ENCODE data around the gene BTBD7. TPM values are rescaled to one million over a fixed set of nuclear protein-coding genes. Genes with fewer than 3 reads are reported as not detected.

BTBD7 gene
- total RNA-seq, 1 donor from 2014 or later: 53.2 TPM

DNA sequence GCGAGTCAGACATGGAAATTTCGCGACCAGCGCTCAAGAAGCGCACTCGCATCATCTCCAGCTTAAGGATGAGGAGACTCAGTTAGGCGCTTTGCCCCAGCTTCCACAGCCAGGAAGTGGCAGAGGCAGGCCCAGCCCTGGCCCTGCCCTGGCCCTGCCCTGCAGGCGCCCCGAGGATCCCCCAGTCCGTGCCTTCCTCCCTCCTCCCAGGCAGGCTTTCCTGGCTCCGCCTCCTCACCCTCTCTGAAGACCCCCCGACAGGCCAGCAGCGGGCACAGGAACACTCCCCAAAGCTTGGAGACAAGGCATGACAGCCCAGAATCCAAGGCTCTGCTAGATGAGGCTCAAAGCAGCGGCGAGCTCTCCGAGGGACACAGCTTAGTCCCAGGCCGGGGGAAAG is 100.7 kb downstream of the BTBD7 start:
- H3K9me3 Mint-ChIP-seq (ENCODE audit: unreplicated experiment): peaks cover 5% of the 10 kb centered on the region
- H3K36me3 Mint-ChIP-seq (ENCODE audit: low read depth, unreplicated experiment): peaks cover 14% of the 10 kb centered on the region
- Histone ChIP-seq H4K20me1 (ENCODE audit: insufficient read depth, low read length) (no peaks in the 10 kb centered on the region), H3K4me3 (ENCODE audit: insufficient read depth, low read depth, low read length) (peak overlapping the region; percentile 67), H3K79me2 (ENCODE audit: insufficient read depth, low read length) (no peaks in the 10 kb centered on the region), H3K27me3 (ENCODE audit: insufficient read depth, low read length) (no peaks in the 10 kb centered on the region), H3K4me2 (ENCODE audit: low read length) (peak overlapping the region; percentile 97), H2AFZ (ENCODE audit: low read depth, low read length) (peak overlapping the region; percentile 67), H3K9me3 (ENCODE audit: insufficient read depth, low read depth, low read length) (no peaks in the 10 kb centered on the region), H3K9ac (ENCODE audit: low read length) (peak overlapping the region; percentile 81), H3K27ac (ENCODE audit: low read depth, low read length) (peak overlapping the region; percentile 25), H3K4me1 (ENCODE audit: insufficient read depth, low read length) (peaks cover 15% of the 10 kb centered on the region), H3K36me3 (ENCODE audit: insufficient read depth, low read length) (peaks cover 4% of the 10 kb centered on the region)
- H3K4me1 Mint-ChIP-seq (ENCODE audit: low read depth, unreplicated experiment): peaks cover 9% of the 10 kb centered on the region
- FAIRE-seq (no peak), DNase-seq (ENCODE audit: low read depth) (no peak)
- H3K4me3 Mint-ChIP-seq (ENCODE audit: unreplicated experiment): no peak overlapping the region
- no peaks in the 10 kb centered on the region for H3K27me3 Mint-ChIP-seq (ENCODE audit: low read depth, unreplicated experiment)
- peak overlapping the region; percentile 12 for H3K27ac Mint-ChIP-seq (ENCODE audit: unreplicated experiment)
- TF ChIP-seq, protein P1, sequence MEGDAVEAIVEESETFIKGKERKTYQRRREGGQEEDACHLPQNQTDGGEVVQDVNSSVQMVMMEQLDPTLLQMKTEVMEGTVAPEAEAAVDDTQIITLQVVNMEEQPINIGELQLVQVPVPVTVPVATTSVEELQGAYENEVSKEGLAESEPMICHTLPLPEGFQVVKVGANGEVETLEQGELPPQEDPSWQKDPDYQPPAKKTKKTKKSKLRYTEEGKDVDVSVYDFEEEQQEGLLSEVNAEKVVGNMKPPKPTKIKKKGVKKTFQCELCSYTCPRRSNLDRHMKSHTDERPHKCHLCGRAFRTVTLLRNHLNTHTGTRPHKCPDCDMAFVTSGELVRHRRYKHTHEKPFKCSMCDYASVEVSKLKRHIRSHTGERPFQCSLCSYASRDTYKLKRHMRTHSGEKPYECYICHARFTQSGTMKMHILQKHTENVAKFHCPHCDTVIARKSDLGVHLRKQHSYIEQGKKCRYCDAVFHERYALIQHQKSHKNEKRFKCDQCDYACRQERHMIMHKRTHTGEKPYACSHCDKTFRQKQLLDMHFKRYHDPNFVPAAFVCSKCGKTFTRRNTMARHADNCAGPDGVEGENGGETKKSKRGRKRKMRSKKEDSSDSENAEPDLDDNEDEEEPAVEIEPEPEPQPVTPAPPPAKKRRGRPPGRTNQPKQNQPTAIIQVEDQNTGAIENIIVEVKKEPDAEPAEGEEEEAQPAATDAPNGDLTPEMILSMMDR (IDR thresholded peaks at IDR 0.05; ENCODE audit: insufficient read depth, low read depth, low read length): no peak
- no peak for TF ChIP-seq EZH2 (IDR thresholded peaks at IDR 0.05; ENCODE audit: insufficient read depth, low read length)

DNA sequence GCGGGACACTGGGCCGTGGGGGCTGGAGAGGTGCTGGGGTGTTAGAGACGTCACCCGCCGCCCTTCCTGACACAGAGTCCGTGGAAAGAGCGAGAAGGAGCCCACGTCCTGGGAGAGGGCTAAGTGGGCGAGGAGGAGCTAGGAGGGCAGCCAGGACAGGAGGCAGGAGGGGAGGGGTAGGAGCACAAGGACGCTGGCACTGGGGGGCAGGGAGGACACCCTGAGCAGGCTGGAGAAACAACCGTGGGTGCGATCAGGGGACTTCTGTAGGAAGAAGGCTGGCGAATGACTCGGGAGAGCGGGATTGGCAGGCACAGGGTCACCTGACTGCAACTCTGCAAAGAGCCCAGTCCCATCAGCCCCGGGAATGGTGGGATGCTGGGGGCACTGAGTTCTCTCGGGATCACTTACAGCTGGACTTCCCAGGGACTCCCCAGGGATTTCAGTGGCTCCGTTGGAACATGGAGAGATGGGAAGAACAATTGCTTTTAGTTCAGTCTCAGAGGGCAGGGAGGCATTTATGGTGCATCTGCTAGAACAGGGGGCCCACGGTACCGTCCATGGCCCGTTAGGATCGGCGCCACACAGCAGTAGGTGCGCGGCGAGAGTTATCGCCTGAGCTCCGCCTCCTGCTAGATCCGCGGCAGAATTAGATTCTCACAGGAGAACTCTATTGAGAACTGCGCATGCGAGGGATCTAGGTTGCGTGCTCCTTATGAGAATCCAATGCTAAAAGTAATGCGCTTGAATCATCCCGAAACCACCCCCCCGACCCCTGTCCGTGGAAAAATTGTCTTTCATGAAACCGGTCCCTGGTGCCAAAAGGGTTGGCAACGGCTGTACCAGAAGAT is 101.5 kb downstream of the BTBD7 start:
- Mint-ChIP-seq H3K4me1 (ENCODE audit: low read depth, unreplicated experiment) (peaks cover 9% of the 10 kb centered on the region), H3K36me3 (ENCODE audit: low read depth, unreplicated experiment) (peaks cover 13% of the 10 kb centered on the region), H3K27ac (ENCODE audit: unreplicated experiment) (no peak overlapping the region), H3K4me3 (ENCODE audit: unreplicated experiment) (no peak overlapping the region), H3K9me3 (ENCODE audit: unreplicated experiment) (peaks cover 5% of the 10 kb centered on the region), H3K27me3 (ENCODE audit: low read depth, unreplicated experiment) (no peaks in the 10 kb centered on the region)
- Histone ChIP-seq H3K4me2 (ENCODE audit: low read length) (peak overlapping the region; percentile 97), H3K36me3 (ENCODE audit: insufficient read depth, low read length) (peaks cover 4% of the 10 kb centered on the region), H3K4me3 (ENCODE audit: insufficient read depth, low read depth, low read length) (peak overlapping the region; percentile 67), H4K20me1 (ENCODE audit: insufficient read depth, low read length) (no peaks in the 10 kb centered on the region), H3K79me2 (ENCODE audit: insufficient read depth, low read length) (no peaks in the 10 kb centered on the region), H2AFZ (ENCODE audit: low read depth, low read length) (peak overlapping the region; percentile 88), H3K27ac (ENCODE audit: low read depth, low read length) (peak overlapping the region; percentile 61), H3K4me1 (ENCODE audit: insufficient read depth, low read length) (peaks cover 15% of the 10 kb centered on the region), H3K9me3 (ENCODE audit: insufficient read depth, low read depth, low read length) (no peaks in the 10 kb centered on the region), H3K27me3 (ENCODE audit: insufficient read depth, low read length) (no peaks in the 10 kb centered on the region), H3K9ac (ENCODE audit: low read length) (peak overlapping the region; percentile 81)
- TF ChIP-seq, protein P1 (IDR thresholded peaks at IDR 0.05; ENCODE audit: insufficient read depth, low read depth, low read length): no peak
- no peak for TF ChIP-seq EZH2 (IDR thresholded peaks at IDR 0.05; ENCODE audit: insufficient read depth, low read length)
- no peak for FAIRE-seq
- peak; percentile 55 for DNase-seq (ENCODE audit: low read depth)

DNA sequence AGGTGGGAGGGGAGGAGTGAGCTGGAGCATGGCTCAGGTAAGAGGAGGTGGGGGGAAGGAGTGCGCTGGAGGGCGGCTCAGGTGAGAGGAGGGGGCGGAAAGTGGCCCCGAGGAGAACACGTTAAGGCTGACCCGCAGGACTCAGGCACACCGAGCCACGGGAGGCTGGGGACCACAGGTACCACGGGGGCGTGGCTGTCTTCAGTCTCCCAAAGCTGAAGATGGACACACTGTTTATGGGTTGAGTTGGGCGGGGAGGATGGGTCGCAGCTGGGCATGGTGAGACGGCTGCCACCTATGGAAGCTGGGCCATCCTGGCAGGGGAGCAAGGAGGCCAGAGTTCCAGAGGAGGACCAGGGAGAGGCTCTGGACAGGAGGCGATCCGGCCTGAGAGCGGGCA is 102.3 kb downstream of the BTBD7 start:
- no peak overlapping the region for H3K27ac Mint-ChIP-seq (ENCODE audit: unreplicated experiment)
- DNase-seq (ENCODE audit: low read depth) (no peak), FAIRE-seq (no peak)
- H3K36me3 ChIP-seq (ENCODE audit: insufficient read depth, low read length): peaks cover 4% of the 10 kb centered on the region
- peak overlapping the region; percentile 88 for H2AFZ ChIP-seq (ENCODE audit: low read depth, low read length)
- peaks cover 15% of the 10 kb centered on the region for H3K4me1 ChIP-seq (ENCODE audit: insufficient read depth, low read length)
- H3K4me1 Mint-ChIP-seq (ENCODE audit: low read depth, unreplicated experiment): peaks cover 9% of the 10 kb centered on the region
- H3K36me3 Mint-ChIP-seq (ENCODE audit: low read depth, unreplicated experiment): peaks cover 13% of the 10 kb centered on the region
- H3K27me3 Mint-ChIP-seq (ENCODE audit: low read depth, unreplicated experiment): no peaks in the 10 kb centered on the region
- TF ChIP-seq, protein P1 (IDR thresholded peaks at IDR 0.05; ENCODE audit: insufficient read depth, low read depth, low read length): no peak
- TF ChIP-seq EZH2 (IDR thresholded peaks at IDR 0.05; ENCODE audit: insufficient read depth, low read length): no peak
- H4K20me1 ChIP-seq (ENCODE audit: insufficient read depth, low read length): no peaks in the 10 kb centered on the region
- H3K4me2 ChIP-seq (ENCODE audit: low read length): peak overlapping the region; percentile 97
- peak overlapping the region; percentile 81 for H3K9ac ChIP-seq (ENCODE audit: low read length)
- no peaks in the 10 kb centered on the region for H3K27me3 ChIP-seq (ENCODE audit: insufficient read depth, low read length)
- H3K4me3 Mint-ChIP-seq (ENCODE audit: unreplicated experiment): no peak overlapping the region
- peaks cover 5% of the 10 kb centered on the region for H3K9me3 Mint-ChIP-seq (ENCODE audit: unreplicated experiment)
- no peaks in the 10 kb centered on the region for H3K79me2 ChIP-seq (ENCODE audit: insufficient read depth, low read length)
- no peaks in the 10 kb centered on the region for H3K9me3 ChIP-seq (ENCODE audit: insufficient read depth, low read depth, low read length)
- H3K27ac ChIP-seq (ENCODE audit: low read depth, low read length): no peak overlapping the region
- no peak overlapping the region for H3K4me3 ChIP-seq (ENCODE audit: insufficient read depth, low read depth, low read length)

Measured in astrocyte (in vitro differentiated cells and primary cell).